Keratinocyte (primary cell): ENCODE measurements around the gene USP12.

Experiments
- CTCF ChIP-seq, 3 experiments: IDR thresholded peaks in 1 of 3; conservative IDR thresholded peaks in 1 of 3; optimal IDR thresholded peaks in 1 of 3; 2 replicates in 2 of 3; 3 replicates in 1 of 3; pipeline versions ENCODE3 to v1.5.1; 2011; ENCODE audit warnings: low read length in 3 of 3, mild to moderate bottlenecking in 3 of 3, moderate library complexity in 2 of 3, control low read depth in 1 of 3, inconsistent platforms in 1 of 3; ENCODE audit not compliant: insufficient read depth in 2 of 3; ENCODE audit errors: extremely low read depth in 1 of 3
- EZH2 ChIP-seq: IDR thresholded peaks from one replicate; pipeline ENCODE4 v1.6.1; 2012; ENCODE audit warnings: inconsistent platforms, mild to moderate bottlenecking, low read length, moderate library complexity

DNA sequence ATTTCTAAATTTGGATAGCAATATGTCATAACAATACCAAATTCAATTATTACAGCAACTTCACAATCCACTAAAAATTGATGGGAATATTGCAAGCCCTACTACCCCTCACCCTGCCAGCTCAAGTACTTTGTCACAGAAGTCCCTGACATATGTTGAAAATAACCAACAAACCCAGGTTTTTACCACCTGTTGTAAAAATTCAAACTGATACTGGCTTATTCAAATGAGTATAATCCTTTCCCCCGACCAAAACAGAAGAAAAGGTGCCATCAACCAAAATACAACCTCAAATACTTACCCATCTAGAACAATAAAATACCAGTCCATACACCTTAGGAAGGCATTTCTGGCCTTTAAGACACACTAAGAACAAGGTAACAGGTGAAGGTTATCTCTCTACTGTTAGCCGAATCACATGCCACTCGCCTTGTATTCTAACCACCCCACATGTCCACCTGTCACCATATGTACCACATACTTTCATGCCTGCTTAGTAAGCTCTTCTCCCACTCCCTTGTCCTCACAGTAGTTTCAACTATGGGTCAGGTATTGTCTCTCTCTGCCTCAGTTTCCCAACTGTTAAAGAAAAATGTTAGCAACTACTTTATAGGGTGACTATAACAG is 53.1 kb downstream of the USP12 start:
- no peak for TF ChIP-seq CTCF (optimal IDR thresholded peaks at IDR 0.05 in 1 of 3, IDR thresholded peaks at IDR 0.05 in 1 of 3, conservative IDR thresholded peaks at IDR 0.05 in 1 of 3; ENCODE audit: extremely low read depth in 1 of 3, insufficient read depth in 2 of 3, low read length in 3 of 3)
- no peak for TF ChIP-seq EZH2
